Activated CD4-positive, alpha-beta T cell treated with anti-CD3 and anti-CD28 coated beads, Interleukin-2, amount 50 U/mL, for 24 hours (primary cell): Measurements from ENCODE around the gene FAM135A.
A peak's percentile ranks its signal among the peaks of the same experiment; 100 is the strongest.

Experiments used
- DNase-seq, 2 donors: peaks; one replicate each; pipeline ENCODE4 v3.0.0-alpha.2; 2020; ENCODE audit warnings: low read depth in 1 of 2, low spot score in 1 of 2

Gene FAM135A

GRCh38 chr6:70413114-70413991 lies at the start of gene FAM135A:
Gene FAM135A, plus strand, starts transcription at chr6:70413508. Its CDS starts 14,835 bp downstream, at chr6:70428343.
- DNase-seq: peak; percentile 80 to 88

GRCh38 chr6:70363741-70364493 lies 49.4 kb upstream of the FAM135A start:
- DNase-seq: no peak

GRCh38 chr6:70369332-70369950 lies 43.9 kb upstream of the FAM135A start:
- DNase-seq: peak; percentile 31 to 51

GRCh38 chr6:70370496-70370895 lies 42.8 kb upstream of the FAM135A start:
- DNase-seq: no peak

- no peak for DNase-seq
Observed at GRCh38 chr6:70371454-70372105, 41.7 kb upstream of the FAM135A start.

- no peak for DNase-seq
Observed at GRCh38 chr6:70375166-70375565, 38.1 kb upstream of the FAM135A start.

GRCh38 chr6:70375882-70376281 lies 37.4 kb upstream of the FAM135A start:
- DNase-seq: no peak

- DNase-seq: no peak
Observed at GRCh38 chr6:70376628-70377027, 36.7 kb upstream of the FAM135A start.

- no peak for DNase-seq
Observed at GRCh38 chr6:70377372-70377771, 35.9 kb upstream of the FAM135A start.

- DNase-seq: no peak
Observed at GRCh38 chr6:70379473-70380013, 33.8 kb upstream of the FAM135A start.

GRCh38 chr6:70380252-70380651 lies 33.1 kb upstream of the FAM135A start:
- no peak for DNase-seq

GRCh38 chr6:70380771-70381416 lies 32.4 kb upstream of the FAM135A start:
- DNase-seq: no peak

- DNase-seq: no peak
Observed at GRCh38 chr6:70381417-70381782, 31.9 kb upstream of the FAM135A start.

- no peak for DNase-seq
Observed at GRCh38 chr6:70385901-70386300, 27.4 kb upstream of the FAM135A start.

GRCh38 chr6:70388814-70389213 lies 24.5 kb upstream of the FAM135A start:
- DNase-seq: no peak

GRCh38 chr6:70389261-70389660 lies 24.0 kb upstream of the FAM135A start:
- no peak for DNase-seq

- DNase-seq: no peak
Observed at GRCh38 chr6:70390067-70390466, 23.2 kb upstream of the FAM135A start.

- DNase-seq: no peak
Observed at GRCh38 chr6:70391492-70391891, 21.8 kb upstream of the FAM135A start.

GRCh38 chr6:70394518-70395300 lies 18.6 kb upstream of the FAM135A start:
- DNase-seq: no peak

- no peak for DNase-seq
Observed at GRCh38 chr6:70395301-70395672, 18.0 kb upstream of the FAM135A start.
